HG03558 (cell line): Measurements from ENCODE around the gene IMMP2L.

Experiments
- ATAC-seq: cut with Tn5 transposase; IDR thresholded peaks from one replicate; pipeline ENCODE4 v1.9.1; 2021; ENCODE audit warnings: moderate number of reproducible peaks; ENCODE audit not compliant: unreplicated experiment; ENCODE audit errors: extremely low read depth

The IMMP2L gene

DNA sequence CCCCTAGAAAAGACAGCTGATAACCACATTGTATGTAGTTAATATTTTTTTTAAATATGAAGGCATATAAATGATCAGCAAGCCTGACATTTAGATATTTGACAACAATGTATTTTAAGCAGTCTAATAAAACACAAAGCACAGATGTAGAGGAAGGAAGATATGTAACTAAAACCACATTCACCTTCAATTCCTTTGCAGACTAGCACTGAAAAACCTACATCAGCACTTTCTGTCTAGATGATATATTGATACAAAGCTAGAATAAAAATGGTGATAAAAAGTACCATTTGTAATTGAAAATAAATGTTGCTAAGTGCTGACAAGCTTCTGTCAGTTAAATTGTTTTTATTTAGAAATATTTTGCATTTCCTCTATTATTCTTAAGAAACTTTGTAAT lies 153.6 kb downstream of the IMMP2L start:
- no peak for ATAC-seq

DNA sequence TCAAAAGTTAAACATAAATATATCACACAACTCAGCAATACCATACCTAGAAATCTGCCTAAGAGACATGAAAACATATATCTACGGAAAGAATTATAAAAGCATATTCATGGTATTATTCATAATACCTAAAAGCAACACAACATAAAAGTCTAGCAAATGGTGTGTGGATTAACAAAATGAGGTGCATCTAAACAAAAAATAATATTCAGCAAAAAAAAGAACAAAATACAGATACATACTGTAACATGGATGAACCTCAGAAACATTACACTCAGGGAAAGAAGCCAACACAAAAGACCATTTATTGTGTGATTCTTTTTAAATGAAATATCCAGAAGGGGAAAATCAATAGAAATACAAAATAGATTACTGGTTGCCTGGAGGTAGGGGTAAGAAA lies 155.0 kb downstream of the IMMP2L start:
- ATAC-seq, result no peak

DNA sequence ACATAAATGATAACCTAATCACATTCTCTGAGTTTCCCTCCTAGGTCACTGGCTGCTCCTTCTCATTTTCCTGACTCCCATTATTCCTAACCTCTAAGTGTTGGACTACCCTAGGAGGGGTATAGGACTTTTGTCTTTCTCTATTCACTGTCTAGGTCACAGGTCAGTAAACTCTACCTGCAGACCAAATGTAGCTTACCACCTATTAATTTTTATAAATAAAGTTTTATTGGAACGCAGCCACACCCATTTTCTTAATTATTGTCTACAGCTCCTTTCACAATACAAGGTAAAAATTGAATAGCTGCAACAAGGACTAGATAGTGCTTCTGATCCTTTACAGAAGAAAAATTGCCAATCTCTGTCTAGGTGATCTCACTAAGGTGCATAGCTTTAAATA lies 156.7 kb downstream of the IMMP2L start:
- no peak for ATAC-seq

DNA sequence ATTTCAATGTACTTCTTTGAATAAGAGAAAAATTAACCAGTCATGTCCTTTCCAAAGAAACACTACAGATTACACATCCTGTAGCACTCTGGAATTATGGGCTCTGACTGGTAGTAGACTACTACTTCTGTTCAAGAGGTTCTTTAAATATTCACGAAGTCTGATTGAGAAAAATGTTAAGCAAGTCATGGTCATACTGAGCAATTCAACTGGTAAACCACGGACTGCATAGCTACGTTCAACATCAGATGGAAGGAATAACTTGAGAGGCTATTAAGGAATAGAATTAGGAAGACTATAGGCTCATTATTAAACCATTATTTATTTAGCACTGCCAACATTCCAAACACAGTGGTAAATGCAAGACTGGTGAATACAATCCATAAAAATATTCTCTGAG lies 160.8 kb downstream of the IMMP2L start:
- no peak for ATAC-seq

DNA sequence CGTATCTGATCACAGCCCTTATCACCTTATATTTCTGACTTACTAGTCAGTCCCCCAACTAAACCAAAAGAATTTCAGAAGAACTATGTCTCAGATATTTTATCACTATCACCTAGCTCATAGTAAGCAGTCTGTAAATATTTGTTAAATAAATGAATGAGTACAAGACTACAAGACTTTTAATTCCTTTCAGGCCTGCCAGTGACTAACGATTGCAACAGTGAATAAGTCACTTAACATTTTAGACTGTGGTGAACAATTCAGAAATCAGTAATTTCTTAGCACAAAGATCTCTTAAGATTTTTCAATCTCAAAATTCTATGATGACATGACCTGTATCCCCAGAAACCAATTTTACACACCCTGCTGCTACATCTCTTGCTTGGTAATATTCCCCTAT lies 162.2 kb downstream of the IMMP2L start:
- no peak for ATAC-seq

DNA sequence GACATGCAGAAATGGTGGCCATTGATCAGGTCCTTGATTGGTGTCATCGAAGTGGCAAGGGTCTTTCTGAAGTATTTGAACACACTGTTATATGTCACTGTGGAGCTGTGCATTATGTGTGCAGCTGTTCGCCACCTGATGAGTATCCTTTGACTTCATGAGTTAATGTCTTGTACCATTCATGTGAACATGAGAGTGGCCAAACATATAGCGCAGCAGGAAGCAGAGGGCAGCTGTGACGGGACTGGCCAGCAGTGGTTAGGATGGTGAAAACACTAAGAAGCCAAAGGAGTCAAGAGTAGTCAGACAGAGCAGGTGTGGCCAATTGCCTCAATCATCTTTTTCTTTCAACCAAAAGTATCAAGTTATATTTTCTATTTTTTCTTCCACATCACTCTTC lies 167.4 kb downstream of the IMMP2L start:
- no peak for ATAC-seq

DNA sequence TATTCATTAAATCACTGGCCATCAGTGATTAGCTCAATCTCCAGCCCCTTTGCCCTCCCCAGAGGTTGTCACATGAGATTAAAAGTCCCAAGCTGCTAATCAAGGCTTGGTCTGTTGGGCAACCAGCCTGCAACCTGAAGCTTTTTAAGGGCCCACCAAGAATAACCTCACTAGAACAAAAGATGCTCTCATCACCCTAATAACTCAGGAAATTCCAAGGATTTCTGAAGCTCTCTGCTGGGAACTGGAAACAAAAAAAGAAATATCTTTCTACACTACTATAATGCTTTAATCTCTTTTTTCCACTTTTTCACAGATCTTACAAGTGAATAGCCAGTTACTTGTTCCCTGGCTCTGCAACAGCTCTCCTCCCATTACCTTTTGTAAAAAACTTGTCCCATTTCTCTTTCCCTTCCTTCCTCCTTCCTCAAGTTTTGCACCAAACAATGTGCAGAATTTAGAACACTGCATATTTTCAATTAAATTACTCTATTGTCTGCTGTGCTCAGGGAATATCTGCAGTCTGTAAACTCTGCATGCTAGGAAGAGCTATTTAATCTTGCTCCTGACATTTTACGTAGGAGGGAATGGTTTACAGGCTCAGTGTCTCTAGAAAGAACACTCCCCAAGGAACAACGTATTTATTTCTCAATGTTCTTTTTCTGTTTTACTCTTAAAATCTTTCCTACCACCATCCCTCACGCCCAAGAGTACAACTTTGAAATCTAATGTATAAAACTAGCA lies 169.1 kb downstream of the IMMP2L start:
- no peak for ATAC-seq

DNA sequence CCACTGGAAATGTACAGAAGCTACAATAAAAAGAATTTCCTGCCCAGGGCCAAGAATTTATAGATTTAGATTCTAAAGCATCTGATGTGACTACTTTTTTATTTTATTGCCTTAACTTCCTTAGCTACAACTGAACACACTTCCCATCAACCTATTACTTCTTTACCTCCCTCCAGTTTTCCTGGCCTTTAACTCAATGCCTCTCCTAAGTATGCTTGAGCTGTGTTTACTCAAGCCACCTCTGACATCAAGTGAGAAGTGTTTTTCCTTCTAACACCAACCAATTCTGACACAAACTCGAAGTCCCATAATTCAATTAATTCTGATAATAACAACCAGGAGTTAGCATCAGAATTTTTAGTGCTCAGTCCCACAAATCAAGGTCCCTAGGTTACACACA lies 170.0 kb downstream of the IMMP2L start:
- ATAC-seq, result no peak

DNA sequence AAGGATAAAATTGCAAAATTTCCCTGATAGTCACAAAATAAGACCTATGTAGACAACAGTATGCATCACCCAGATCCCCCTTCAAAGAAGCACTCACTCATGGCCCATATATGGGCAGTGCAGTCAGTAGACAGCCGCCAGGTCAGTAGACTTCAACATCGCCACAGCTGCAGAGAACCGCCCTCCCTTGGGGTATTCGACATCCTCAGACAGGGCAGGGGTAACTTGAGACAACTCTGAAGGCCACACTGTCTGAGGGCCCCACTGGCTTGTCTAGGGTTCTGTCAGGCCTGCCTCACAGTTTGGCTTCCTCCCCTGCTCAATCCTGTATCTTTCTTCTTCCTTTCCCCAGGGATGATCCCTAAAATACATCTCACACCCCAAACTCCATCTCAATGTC lies 172.3 kb downstream of the IMMP2L start:
- no peak for ATAC-seq

DNA sequence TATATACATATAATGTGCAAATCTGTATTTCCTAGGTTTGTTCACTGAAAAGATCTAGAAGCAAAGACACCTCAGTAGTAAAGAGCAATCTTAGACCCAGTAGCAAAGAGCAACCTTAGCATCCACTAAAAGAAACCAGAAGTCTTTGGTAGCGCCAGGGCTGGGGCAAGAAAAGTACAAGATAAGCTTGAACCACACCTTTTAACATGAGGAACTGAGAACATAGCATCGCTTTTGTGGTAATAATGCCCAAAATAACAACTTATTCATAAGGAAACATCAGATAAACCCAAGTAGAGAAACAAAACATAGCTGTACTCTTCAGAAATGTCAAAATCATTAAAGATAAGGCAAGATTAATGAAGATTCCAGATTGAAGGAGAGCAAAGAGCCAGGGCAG lies 173.4 kb downstream of the IMMP2L start:
- ATAC-seq, result no peak

DNA sequence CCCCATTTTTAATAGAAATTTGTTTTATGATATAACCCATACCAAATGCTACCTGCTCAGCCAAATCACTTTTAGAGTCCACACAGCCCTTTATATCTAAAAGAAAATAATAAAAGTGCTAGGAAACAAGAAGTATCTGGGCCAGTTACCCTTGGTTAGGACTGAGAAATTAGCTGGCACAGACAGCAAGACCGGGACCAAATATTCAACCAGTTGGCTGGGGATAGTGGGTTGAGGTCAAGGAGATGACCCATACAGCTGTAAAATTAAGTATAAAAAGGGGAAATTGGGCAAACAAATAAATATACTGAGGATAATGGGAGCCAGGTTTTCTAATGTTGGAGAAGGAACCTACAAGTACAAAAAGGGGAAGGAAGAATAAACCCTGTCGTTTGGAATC lies 174.3 kb downstream of the IMMP2L start:
- no peak for ATAC-seq

DNA sequence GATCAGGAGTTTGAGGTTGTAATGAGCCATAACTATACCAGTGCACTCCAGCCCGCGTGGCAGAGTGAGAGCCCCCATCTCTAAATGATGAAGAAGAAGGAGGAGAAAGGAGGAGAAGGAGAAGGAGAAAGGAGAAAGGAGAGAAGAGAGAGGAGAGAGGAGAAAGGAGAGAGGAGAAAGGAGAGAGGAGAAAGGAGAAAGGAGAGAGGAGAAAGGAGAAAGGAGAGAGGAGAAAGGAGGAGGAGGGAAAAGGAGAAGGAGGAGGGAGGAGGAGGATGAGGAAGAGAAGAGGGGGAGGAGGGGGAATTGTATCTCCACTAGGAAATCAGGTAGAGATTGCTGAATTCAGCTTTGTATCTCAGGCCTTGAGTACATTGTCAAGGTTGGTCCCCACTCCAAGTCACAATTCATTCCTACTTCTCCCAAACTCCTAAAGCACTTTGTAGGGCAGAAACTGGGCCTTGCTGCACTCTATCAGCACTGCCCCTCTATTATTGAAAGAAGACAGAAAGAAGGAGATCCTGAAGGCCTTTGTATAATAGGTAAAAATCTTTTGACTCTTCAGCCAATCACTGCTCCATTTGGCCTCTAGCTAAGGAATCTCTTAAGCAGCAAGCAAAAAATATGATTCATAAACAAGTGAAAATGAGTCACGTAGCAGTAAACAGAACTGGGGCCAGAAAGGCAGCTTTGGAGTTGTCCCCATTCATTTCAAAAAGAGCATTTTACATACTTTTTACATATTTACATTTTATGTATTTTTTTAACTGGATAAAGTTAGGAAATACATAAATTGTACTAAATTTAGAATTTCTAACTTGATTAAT lies 178.0 kb downstream of the IMMP2L start:
- no peak for ATAC-seq

DNA sequence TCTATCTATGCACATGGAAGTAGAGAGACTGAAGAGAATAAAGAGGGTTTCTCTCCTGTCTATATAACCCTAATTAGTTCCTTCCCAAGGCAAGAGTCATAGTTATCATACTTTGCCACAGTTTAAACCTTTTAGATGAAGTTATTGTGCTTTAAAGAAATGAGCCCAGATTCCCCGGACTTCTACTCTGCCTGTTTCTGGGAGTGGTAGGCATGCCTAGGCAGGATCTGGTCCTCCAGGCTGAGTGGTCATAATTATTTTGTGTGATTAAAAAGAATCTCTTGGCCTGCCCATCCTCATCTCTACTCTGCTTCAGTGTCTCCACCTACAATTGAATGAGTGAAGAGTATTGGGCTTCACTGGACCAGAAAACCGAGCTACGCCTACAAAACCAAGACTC lies 179.2 kb downstream of the IMMP2L start:
- no peak for ATAC-seq

DNA sequence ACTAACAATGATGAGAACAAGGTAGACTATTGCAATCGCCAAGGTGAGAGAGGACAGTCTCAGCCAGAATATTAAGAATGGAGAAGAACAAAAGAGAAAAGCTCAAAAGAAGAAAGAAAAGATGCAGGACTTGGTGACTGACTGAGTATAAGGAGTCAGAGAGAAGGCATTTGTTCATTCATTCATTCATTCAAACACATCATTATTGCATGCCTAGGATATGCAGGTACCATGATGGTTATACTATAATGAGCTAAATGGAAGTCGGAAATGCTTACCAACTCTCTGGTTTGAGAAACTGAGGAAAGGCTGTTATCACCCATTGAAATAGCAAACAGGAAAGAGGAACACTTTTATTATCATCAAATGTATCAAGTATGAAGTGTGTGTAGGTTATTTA lies 180.7 kb downstream of the IMMP2L start:
- ATAC-seq, result no peak

DNA sequence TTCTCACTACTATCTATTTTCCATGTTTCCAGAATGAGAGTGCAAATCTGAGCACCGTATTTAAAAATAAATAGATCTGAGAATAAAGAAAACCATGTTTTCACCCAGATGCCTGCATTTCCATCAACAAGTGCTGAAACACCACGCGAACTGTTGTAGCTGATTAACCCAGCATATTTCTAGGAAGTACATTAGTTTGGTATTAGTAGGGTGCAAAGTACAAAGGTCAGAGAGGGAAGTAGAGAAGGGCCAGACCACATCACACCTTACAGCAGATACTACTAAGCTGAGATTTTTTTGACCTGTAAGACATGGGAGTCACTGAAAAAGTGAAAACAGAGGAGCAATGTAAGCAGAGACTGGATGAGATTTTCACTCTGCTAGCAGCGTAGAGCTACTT lies 181.3 kb downstream of the IMMP2L start:
- ATAC-seq, result no peak

DNA sequence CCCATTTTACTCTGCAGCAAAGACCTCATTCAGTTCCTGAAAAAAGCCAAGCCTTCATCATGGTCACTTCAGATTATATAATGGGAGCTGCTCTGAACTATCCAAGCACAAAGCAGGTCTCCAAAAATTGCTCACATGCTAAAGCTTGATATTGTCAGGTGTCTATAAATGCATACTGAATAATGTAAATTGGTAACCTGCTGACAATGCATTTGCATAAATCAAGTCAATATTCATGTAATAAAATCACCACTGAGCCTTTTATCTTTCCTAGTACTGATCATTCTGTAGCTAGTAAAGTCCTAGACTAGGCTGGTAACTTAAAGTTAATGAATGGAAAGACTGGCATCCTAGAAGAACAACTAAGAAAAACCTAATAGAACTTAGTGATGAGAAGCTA lies 188.3 kb downstream of the IMMP2L start:
- ATAC-seq, result no peak

DNA sequence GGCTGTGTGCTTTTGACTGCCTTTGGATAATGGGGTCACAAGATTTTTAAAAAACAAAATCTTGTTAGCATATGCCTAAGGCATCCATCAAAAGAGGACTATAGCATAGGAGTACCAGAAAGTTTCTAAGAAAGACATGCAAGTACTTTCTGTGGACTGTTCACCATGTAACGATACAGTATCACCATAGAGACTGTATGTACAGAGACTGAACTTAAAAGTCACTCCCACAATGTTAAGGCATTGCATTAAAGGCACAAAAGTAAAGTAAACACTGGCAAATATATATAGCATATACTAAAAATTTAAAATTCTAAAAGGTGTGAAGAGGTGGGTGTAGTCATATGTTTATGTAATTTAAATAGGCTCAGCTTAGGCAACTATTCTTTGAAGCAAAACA lies 190.9 kb downstream of the IMMP2L start:
- ATAC-seq, result no peak

DNA sequence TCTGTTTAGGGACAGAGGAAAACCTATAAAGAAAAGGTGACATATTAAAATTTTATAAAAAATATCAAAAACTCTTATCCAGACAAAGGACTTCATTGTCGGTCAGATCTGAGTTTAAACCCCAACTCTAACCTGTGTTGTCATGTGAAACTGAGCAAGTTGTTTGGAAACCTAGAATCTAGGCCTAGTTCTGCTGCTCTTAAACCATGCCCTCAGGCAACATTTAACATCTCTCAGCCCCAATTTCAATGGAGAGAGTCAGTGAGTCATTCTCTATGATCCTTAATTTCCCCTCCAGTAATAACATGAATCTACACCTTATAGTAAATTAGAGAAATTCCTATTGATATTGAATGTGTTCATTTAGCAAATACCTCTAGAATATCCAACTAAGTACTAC lies 192.3 kb downstream of the IMMP2L start:
- ATAC-seq, result no peak

DNA sequence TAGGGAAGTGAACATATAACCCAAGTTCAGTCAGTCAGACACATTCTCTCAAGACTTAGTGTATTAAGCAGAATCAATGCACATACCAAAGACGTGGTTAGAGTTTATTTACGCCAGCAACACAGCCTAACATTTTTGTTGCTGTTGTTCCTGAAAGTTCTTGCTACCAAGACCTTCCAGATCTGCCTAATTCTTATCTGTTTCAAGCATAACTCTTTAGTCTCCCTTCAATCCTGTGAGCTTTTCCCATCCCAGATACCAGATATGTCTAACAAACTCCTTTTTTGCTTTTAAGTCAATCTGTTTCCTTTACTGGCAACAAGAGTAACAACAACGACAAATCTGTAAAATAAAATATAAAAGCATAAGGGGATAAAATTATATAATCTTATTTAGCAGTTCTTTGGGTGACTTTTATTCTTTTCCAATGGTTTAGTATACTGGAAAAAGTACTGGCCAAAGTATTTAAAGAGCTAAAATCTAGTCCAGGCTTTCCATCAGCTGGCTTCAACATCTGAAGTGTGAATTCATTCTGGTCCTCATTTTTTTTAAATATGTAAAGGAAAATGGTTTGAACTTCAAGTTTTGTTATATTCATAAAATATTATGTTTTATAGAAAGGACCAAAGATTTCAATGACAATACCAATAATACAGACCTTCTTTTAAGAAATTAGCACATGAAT lies 193.8 kb downstream of the IMMP2L start:
- no peak for ATAC-seq

DNA sequence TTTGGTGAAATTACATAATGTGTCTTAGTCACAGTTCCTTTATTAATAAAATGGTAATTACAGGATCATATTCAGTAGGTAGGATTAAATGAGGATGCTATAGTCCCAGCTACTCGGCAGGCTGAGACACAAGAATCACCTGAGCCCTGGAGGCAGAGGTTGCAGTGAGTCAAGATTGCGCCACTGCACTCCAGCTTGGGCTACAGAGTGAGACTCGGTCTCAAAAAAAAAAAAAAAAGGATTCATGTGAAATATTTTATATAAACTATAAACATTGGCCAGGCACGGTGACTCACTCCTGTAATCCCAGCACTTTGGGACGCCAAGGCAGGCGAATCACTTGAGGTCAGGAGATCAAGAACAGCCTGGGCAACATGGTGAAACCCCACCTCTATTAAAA lies 197.9 kb downstream of the IMMP2L start:
- ATAC-seq, result no peak

DNA sequence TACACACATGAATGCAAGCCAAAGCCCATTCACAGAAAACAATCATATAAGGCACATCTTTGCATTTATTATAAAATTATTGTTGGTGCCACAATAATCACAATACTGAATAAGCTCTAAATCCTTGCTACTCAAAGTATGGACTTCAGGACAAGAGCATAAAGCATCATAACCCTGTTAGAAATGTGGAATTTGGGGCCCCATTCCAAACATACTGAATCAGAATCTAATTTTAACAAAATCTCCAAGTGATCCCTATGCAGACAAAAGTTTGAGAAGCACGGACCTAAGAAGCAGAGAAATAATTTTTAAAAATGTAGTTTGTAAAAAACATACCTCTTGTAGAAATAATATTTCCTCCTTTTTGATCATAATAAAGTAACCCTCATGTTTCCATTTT lies 199.2 kb downstream of the IMMP2L start:
- no peak for ATAC-seq
